Stimulated activated CD4-positive, alpha-beta T cell treated with anti-CD3 and anti-CD28 coated beads, TNF-alpha, amount 100 ng/mL, for 24 hours (primary cell): Measurements from ENCODE around the gene ARID5B.
"Not testable (repeated sequence)": the region's sequence is repeated elsewhere in the genome, so short reads cannot be mapped to it uniquely, and the experiment has no call there.

Experiments
- DNase-seq, 3 experiments: peaks; one replicate each; pipeline ENCODE4 v3.0.0-alpha.2; 2020; ENCODE audit warnings: low read depth in 3 of 3

ARID5B gene

GRCh38 chr10:61900829-61901792 lies at the start of gene ARID5B:
ARID5B (plus strand) TSS chr10:61901699; CDS start chr10:61901710, 11 bp downstream.
- DNase-seq, result peak in 1 of 3 experiments; percentile 26

GRCh38 chr10:61852261-61852660 lies 49.2 kb upstream of the ARID5B start:
- DNase-seq, result no peak

DNA sequence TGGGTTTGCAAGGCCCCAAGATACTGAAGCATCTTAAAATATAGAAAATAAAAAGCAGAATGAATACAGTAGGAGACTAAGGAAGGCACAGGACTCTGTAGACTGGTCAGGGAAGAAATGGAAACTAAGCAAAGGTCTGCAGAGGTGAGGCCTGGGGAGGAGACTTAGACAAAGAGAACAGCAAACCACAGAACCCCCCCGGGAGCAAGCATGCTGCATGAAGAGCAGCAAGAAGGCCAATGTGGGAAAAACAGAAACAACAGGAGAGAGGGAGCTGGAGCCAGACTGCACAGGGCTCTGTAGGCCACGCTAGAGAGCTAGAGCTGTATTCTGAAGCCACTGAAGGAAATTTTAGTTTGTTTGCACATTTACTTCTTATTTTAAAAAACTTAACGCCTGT lies 45.7 kb upstream of the ARID5B start:
- no peak for DNase-seq

- DNase-seq, result no peak
These were observed 43.8 kb upstream of the ARID5B start for GRCh38 chr10:61857746-61858145.

GRCh38 chr10:61859786-61860185 lies 41.7 kb upstream of the ARID5B start:
- no peak for DNase-seq

DNA sequence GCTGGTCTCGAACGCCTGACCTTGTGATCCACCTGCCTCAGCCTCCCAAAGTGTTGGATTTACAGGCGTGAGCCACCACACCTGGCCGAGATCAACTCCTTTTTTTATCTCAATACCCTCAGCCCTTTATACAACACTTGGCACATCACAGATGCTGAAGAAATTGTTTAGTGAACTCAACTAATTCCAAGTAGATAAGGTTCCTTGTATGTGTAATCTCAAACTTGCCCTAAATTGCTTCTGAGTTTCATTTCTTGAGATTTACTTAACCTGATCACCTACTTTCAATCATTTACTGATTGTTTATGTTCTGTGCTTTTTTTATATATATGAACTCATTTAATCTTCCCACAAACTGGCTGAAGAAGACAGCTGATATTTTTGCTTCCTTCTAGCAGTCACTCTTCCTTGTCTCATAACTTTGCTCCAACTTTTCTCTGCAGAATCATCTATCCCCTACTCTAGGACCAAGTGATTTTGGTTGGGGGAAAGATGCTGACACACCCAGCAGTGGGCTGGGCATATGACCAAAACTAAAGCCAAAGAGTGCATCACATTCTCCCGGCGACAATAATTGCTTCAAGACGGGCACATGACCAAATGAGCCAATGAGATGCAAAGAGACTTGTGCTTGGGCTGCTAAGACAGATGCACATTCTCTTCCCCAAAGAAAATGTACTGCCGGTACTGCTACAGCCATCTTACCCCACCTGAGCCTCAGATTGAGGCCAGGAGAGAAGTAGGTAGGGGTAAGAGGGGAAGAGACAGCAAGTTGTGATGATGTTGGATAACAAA lies 40.3 kb upstream of the ARID5B start:
- no peak for DNase-seq

DNA sequence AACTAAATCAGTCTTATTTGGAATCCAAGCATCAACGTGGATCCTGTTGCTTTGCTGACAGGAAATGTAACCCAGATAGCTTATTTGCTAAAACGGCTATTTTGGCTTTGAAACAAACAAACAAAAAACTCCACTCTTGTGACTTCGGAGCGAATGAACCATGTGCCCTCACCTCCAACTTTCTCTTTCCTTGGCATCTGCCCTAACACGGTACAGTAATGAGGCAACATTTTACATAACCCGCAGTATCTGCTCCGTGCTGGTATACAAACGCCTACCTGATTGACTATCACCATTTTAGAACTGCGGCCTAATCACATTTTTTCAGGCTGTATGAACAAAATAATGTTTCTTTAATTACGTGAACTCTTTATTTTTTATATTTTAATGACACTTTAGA lies 37.5 kb upstream of the ARID5B start:
- no peak for DNase-seq

DNA sequence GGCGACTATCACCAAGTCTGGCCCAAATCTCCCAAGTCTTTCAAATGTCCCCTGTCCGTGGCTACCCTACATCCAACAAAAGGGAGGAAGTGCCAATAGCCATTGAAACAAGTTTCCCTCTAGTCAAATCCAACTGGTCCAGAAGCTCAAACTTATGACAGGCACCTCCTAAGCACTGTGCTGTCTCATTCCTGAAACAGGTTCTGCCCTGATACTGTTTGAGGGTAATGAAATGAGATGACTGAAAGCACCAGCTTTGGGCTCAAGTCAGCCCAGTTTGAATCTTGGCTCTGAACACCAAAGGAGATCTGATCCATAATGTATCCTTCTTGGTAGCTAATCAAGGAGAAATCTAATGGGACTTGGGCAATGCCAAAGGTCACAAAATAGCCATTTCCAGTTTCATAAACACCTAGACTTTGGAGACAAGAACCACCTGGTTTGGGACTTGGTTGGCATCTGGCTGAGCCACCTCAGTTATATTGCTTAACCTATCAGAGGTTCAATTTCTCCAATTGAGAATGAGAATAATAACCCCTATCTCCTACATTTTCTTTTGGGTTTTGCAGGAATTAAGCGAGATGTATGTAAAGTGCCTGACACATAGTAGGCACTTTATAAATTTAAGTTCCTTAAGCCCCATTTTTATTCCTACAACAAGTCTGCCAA lies 34.7 kb upstream of the ARID5B start:
- DNase-seq, result no peak

GRCh38 chr10:61867374-61867773 lies 34.1 kb upstream of the ARID5B start:
- DNase-seq, result not testable (repeated sequence)

- DNase-seq, result peak; percentile 9 to 37 (median 11)
These were observed 33.7 kb upstream of the ARID5B start for GRCh38 chr10:61867817-61868216.

GRCh38 chr10:61869041-61869675 lies 32.3 kb upstream of the ARID5B start:
- no peak for DNase-seq

- DNase-seq, result no peak
These were observed 31.5 kb upstream of the ARID5B start for GRCh38 chr10:61869774-61870525.

- DNase-seq, result no peak
These were observed 31.0 kb upstream of the ARID5B start for GRCh38 chr10:61870526-61870895.

DNA sequence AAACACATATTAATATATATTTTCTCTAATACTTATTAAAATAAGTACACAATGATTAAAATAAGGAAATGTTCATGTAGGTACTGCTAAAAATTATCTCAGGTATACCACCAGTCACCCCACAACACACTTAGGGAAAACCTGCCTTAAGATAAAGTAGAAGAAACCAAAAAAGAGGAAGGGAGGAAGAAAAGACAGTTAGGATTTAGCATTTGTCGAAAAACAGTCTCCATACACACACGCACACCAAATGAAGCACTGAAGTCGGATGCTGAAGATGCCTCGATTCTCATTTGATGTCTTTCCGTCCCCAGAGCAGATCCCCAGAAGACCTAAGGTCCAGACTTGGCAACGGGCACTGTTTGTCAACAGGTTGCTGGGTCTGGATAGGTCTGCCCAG lies 30.0 kb upstream of the ARID5B start:
- no peak for DNase-seq

DNA sequence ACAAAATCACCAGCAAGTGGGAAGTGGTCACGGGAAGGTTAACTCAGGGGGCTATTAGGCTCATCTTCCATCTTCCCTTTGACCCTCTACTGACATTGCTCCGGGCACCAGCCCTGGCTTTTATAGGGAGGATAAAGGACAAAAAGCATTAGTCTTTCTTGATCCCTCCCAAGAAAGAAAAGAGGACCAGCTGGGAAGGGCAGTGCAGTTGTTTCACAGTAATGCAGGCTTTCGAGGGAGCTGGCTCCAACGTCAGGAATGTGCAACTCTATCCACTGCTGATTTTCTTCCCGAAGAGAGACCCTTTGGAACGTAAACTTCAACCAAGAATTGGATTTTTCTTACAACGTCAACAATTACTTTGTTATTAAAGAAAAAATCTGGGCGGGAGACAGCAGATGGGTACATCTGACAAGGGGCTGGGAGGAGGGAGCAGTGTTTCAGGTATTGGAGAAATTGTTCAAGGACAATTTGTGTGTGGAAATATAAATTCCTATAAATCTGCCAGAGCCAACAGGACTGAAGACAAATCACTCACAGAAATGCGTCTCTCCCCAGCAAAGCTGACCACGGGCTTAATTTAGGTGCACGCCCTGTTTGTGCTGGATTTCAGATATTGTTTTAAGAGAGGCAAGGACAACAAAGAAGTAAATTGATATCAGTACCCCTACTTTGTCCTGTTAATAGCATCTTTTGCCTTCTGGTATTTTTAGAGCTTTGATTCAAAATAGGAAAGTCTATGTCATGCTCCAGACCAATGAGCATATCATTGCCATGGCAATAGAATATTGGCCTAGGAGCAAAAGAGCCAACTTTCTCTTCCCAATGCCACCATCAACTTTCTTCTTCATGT lies 23.4 kb upstream of the ARID5B start:
- DNase-seq, result no peak

- no peak for DNase-seq
These were observed 22.8 kb upstream of the ARID5B start for GRCh38 chr10:61878740-61879068.

DNA sequence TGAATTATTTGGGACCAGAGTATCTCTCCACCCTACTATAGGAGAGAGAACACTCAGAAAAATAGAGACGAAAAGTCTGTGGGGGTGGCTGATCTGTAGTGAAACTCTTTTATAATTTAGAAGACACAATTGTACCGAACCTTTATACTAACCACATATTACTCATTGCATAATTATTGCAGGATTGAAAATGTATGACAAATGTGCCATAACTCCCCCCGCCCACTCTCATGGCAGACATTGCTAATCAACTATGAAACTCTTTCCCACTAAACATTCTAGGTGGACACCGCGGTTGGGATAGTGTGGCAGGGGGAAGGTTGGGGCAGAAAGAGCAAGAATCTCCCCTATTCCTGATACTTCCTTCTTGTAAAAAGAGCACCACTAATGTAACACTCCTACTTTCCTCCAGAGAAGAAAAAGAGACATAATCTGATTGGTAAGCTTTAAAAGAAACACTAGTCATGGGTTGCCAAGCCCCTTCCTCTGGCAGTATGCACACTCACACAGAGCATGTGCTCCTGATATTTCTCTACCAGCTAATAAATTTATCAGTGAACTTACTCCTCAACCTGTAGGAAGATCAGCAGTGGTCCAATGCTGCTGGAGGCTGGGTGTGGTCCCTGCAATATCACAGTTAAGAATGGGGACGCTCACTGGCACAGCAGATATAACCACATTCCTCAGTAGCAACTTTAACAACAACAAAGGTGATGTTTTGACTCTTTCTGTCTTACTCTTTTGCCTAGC lies 18.7 kb upstream of the ARID5B start:
- DNase-seq, result peak in 2 of 3 experiments; percentile 63 to 68

- no peak for DNase-seq
These were observed 18.0 kb upstream of the ARID5B start for GRCh38 chr10:61883371-61884025.

GRCh38 chr10:61887772-61888171 lies 13.7 kb upstream of the ARID5B start:
- no peak for DNase-seq
